ENCODE measurements around the gene TNNT1.
A peak's percentile ranks its signal among the peaks of the same experiment; 100 is the strongest.

TNNT1 gene

GRCh38 chr19:55160128-55160985 is 11.4 kb upstream of the TNNT1 start:
- TF ChIP-seq, protein P1, sequence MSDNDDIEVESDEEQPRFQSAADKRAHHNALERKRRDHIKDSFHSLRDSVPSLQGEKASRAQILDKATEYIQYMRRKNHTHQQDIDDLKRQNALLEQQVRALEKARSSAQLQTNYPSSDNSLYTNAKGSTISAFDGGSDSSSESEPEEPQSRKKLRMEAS (IDR thresholded peaks at IDR 0.05): peak; percentile 75
- TF ChIP-seq RAD21 (IDR thresholded peaks at IDR 0.05; ENCODE audit: low read depth) (peak; percentile 84), FOXM1 (IDR thresholded peaks at IDR 0.05; ENCODE audit: borderline replicate concordance, low read depth) (no peak), USF1 (IDR thresholded peaks at IDR 0.05) (0 out of 2 replicates have a peak, but pooled peaks have one; percentile 22)

DNA sequence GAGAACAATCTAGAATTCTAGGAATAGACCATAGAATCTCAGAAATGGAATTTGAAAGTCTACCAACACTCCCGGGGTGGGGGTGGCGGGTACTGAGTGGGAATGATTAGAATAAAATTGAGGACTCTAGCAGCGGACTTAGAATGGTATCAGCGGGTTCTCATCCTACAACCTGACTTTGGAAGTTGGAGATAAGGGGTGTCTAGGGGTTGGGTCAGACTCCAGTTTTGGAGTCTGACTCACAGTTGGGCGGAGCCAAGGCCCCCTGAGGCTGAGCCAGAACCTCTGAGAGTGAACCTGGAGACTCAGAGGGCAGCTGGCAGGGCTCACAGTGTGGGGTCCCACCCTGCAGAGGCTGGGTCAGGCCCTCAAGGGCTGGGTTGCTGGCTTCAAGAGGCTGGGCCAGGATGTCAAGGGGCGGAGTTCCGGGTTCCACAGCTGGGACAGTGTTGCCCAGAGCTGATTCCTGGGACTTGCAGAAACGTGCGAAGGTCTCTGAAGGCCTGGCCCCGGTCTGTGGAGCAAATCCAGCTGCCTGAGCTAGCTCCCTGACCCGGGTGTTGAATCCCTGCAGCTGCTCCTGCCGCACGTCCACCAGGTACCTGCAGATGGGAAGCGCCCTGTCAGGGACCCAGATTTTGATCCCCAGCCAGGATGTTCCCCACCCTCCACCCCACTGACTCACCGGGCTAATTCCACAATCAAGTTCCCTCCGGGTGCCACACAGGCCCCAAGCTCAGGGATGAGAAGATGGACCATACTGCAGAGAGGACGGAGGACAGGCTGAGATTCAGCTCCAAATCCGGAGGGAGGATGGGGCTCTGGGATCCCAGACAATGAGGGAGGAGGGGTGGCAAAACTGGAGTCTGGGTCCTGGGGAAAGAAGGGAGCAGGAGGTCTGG is 10.1 kb upstream of the TNNT1 start:
- TF ChIP-seq NFIC (IDR thresholded peaks at IDR 0.05): no peak
- TF ChIP-seq TCF12 (IDR thresholded peaks at IDR 0.05; ENCODE audit: low read depth): no peak
- TF ChIP-seq EP300 (IDR thresholded peaks at IDR 0.05; ENCODE audit: borderline replicate concordance): no peak
- TF ChIP-seq CREB1 (IDR thresholded peaks at IDR 0.05; ENCODE audit: low read depth): no peak
- no peak for TF ChIP-seq CEBPB (IDR thresholded peaks at IDR 0.05)
- TF ChIP-seq, protein P1 (IDR thresholded peaks at IDR 0.05): no peak
- no peak for TF ChIP-seq ZBTB7A (IDR thresholded peaks at IDR 0.05; ENCODE audit: low read depth)
- TF ChIP-seq RAD21 (IDR thresholded peaks at IDR 0.05; ENCODE audit: low read depth): no peak
- TF ChIP-seq FOXM1 (IDR thresholded peaks at IDR 0.05; ENCODE audit: borderline replicate concordance, low read depth): no peak
- no peak for TF ChIP-seq EGR1 (IDR thresholded peaks at IDR 0.05)

DNA sequence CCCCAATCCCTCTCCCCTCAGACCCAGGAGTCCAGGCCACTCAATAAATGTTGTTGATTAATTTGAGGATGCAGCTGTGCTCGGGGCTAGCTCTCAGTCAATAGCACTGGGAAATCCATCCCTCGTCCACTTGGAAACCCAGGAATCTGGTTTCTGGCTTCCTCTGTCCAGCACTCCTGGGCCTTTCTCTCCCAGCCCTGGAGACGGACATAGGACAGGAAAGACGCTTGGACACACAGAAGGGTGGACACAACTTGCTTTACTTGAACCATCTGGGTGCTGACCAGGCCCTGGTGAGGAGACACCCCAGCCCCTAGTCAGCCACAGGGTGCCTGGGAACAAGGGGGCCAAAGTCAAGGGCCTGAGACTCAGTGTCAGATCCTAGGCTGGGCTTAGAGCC is 9.4 kb upstream of the TNNT1 start:
- TF ChIP-seq REST (IDR thresholded peaks at IDR 0.05; ENCODE audit: low read depth): peak; percentile 45; the same call in 1 of the 2 replicates
- TF ChIP-seq TEAD4 (IDR thresholded peaks at IDR 0.05): no peak

- TF ChIP-seq CEBPB (IDR thresholded peaks at IDR 0.05): no peak
- no peak for TF ChIP-seq FOXM1 (IDR thresholded peaks at IDR 0.05; ENCODE audit: borderline replicate concordance, low read depth)
- TF ChIP-seq TAF1 (IDR thresholded peaks at IDR 0.05; ENCODE audit: low read depth): no peak
- no peak for TF ChIP-seq RAD21 (IDR thresholded peaks at IDR 0.05; ENCODE audit: low read depth)
- TF ChIP-seq TCF12 (IDR thresholded peaks at IDR 0.05; ENCODE audit: low read depth): no peak
- TF ChIP-seq EGR1 (IDR thresholded peaks at IDR 0.05): no peak
- TF ChIP-seq NFIC (IDR thresholded peaks at IDR 0.05): no peak
- TF ChIP-seq EP300 (IDR thresholded peaks at IDR 0.05; ENCODE audit: borderline replicate concordance): no peak
- no peak for TF ChIP-seq YY1 (IDR thresholded peaks at IDR 0.05; ENCODE audit: low read depth)
- TF ChIP-seq ZBTB7A (IDR thresholded peaks at IDR 0.05; ENCODE audit: low read depth): no peak
- TF ChIP-seq CREB1 (IDR thresholded peaks at IDR 0.05; ENCODE audit: low read depth): no peak
- TF ChIP-seq, protein P1 (IDR thresholded peaks at IDR 0.05): no peak
- TF ChIP-seq REST (IDR thresholded peaks at IDR 0.05; ENCODE audit: low read depth): no peak
- no peak for TF ChIP-seq USF1 (IDR thresholded peaks at IDR 0.05)
- no peak for TF ChIP-seq TEAD4 (IDR thresholded peaks at IDR 0.05)
Measured at GRCh38 chr19:55157064-55157908, 8.3 kb upstream of the TNNT1 start, which contains the start of gene TNNI3. TNNI3 (minus strand) TSS chr19:55157732; CDS start chr19:55157589, 143 bp downstream.
